A549 treated with dexamethasone at 1 μM for 4 hours (cell line): ENCODE measurements around the gene CDC45. TPM values are rescaled to one million over a fixed set of nuclear protein-coding genes. Genes with fewer than 3 reads are reported as not detected.

Experiments used
- total RNA-seq: library from RNA; stranded (reverse); fragments of 200-300 nt; extraction: Qiagen RNA extraction; gene quantifications from 5 replicates; pipeline ENCODE4 v1.2.3, GENCODE V29; 2022

The CDC45 gene, protein sequence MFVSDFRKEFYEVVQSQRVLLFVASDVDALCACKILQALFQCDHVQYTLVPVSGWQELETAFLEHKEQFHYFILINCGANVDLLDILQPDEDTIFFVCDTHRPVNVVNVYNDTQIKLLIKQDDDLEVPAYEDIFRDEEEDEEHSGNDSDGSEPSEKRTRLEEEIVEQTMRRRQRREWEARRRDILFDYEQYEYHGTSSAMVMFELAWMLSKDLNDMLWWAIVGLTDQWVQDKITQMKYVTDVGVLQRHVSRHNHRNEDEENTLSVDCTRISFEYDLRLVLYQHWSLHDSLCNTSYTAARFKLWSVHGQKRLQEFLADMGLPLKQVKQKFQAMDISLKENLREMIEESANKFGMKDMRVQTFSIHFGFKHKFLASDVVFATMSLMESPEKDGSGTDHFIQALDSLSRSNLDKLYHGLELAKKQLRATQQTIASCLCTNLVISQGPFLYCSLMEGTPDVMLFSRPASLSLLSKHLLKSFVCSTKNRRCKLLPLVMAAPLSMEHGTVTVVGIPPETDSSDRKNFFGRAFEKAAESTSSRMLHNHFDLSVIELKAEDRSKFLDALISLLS
- 22.7 to 25.4 TPM (median 24.0 TPM) in 5 replicates for total RNA-seq

DNA sequence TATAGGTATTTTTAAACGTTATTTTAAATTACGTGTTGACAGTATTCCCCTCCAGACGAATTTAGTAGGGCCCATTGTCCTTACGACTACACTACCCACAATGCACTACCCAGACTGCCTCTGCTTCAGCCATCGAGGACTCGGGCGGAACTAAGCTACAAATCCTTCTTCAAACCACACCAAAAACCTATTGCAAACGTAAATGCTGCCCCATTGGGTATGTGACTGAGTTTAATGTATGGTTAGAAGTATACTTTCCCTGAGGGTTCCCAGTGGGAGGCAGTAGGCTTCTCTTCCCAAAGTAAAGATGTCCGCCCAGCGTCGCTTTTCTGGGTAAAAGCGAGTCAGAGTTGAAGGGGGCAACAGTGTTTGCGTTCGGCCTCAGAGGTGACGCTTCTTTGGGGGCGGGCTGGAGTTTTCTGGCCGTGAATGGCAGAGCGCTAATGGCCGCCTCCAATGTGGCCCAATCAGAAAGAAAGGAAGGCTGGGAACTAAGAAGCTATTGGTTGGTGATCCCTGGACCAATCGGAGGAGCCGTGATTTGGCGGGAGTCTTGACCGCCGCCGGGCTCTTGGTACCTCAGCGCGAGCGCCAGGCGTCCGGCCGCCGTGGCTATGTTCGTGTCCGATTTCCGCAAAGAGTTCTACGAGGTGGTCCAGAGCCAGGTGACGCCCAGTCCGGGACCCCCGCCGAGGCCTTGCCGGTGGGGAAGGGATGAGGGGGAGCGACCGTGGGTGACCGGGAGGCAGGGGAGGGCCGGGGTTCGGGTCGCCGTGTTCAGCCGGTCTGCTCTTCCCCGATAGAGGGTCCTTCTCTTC, at the start of gene CDC45:
Gene CDC45 (plus strand): TSS at position 566 of the 818 bp plus-strand sequence. CDS start 49 bp downstream, at position 615.

DNA sequence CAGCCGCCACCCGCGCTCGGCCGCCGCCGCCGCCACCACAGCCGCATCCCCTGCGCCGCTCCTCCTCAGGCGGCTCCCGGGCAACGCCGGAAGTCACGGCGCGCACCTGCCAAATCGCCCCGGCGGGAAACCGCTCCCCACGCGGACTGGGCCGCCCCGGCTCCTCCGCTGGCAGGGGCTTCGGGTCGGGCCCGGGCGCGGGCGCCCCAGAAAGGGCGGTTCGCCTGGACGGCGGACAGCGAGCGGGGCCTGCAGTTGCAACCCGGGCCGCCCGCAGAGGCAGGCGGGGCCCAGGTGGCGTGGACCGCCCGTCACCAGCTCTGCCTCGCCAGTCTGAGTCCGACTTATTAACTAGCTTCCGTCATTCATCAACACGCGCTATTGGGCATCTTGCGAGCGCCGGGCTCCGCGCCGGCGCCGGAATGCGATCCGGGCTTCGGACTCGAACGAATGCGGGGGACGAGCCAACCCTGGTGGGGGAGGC, 48.0 kb upstream of the CDC45 start, which contains the start of gene HIRA:
Gene HIRA (minus strand): TSS at position 85 of the 484 bp plus-strand sequence. CDS start 257 bp downstream, outside the sequence.

DNA sequence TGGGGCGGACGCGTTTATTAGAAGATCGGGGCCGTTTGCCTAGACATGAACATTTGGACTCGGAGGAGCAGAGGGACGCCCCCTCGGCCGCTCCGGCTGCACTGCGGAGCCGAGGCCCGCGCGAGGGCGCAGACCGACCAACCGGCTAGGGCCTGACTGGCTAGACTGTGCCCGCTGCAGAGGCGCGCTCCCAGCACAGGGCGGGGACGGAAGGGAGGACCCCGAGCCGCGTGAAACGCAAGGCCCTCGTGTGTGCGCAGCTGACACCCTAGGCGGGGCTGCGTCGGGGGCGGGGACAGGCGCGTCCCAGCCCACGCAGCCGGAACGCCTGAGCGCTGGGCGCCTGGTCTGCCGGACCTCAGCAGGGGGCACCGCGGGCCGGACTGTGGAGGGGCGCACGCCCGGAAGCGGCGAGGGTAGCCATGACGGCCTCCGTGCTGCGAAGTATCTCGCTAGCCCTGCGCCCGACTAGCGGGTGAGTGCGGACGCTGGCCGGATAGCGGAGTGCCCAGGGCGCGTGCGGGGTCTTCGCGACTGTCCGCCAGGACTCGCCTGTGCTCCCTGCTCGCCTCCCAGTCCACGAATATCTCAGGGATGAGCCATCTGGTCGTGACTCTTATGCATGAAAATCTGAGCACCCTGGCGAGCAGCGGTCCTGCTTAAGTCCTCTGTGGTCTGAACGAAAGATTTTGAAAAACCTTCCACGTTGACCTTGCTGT, 47.4 kb upstream of the CDC45 start, which contains the start of gene MRPL40:
Gene MRPL40 (plus strand): TSS at position 413 of the 719 bp plus-strand sequence. CDS start 10 bp downstream, at position 423.

DNA sequence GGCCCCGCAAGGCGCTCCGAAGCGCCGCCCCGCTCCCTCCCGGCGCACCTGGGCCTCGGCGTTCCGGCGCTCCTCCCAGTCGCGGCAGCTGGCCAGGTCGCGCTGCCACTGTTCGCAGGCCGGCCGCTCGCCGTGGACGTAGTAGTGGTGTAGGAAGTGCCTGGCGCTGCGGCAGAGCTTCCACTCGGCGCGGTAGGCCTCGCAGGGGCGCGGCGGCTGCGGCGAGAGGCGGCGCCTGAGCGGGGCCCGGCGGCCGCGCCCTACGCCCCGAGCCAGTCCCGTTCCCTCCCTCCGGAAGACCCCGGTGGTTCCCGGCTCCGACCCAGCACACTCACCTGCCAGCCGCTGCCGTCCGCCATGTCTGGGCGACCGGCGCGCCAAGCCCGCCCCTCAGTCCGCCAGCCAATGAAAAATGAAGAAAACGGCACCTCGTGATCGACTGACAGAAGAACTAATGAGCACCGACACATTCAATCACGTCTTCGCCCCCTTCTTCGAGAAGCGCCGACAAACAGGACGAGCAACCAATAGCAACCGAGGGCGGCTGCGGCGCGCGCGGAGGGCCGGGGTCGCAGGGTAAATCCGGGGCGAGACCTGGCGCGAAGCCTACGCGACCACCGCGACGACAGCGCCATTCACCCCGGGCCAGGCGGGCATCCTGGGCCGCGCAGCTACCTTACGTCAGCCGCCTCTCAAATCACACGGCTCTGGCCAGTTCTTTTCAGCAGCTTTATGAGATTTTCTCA, 32.2 kb upstream of the CDC45 start, which contains the start of gene C22orf39:
Gene C22orf39 (minus strand): TSS at position 382 of the 746 bp plus-strand sequence. CDS start 23 bp downstream, at position 359.

DNA sequence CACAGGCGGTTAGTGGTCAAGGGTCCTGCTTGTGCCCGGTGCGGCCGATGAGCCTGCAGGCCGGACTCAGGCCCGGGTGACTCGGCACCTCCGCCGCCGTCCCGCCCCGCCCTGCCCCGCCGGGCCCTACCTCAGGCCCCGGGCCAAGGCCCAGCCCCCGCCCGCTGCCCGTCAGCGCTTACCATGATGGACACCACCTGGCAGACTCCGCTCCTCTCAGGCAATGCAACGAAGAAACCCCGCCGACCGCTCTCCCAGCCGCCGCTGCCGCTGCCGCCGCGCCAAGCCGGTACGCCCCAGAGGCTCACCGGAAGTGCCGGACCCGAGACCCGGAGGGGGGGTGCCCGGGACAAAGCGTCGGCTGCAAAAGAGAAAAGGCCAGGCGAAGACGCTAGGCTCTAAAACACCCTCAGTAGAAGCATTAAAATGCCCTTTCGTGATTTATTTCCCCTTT, 792 bp upstream of the CDC45 start, which contains the start of gene UFD1:
Gene UFD1 (minus strand): TSS at position 293 of the 454 bp plus-strand sequence. CDS start 108 bp downstream, at position 185.

DNA sequence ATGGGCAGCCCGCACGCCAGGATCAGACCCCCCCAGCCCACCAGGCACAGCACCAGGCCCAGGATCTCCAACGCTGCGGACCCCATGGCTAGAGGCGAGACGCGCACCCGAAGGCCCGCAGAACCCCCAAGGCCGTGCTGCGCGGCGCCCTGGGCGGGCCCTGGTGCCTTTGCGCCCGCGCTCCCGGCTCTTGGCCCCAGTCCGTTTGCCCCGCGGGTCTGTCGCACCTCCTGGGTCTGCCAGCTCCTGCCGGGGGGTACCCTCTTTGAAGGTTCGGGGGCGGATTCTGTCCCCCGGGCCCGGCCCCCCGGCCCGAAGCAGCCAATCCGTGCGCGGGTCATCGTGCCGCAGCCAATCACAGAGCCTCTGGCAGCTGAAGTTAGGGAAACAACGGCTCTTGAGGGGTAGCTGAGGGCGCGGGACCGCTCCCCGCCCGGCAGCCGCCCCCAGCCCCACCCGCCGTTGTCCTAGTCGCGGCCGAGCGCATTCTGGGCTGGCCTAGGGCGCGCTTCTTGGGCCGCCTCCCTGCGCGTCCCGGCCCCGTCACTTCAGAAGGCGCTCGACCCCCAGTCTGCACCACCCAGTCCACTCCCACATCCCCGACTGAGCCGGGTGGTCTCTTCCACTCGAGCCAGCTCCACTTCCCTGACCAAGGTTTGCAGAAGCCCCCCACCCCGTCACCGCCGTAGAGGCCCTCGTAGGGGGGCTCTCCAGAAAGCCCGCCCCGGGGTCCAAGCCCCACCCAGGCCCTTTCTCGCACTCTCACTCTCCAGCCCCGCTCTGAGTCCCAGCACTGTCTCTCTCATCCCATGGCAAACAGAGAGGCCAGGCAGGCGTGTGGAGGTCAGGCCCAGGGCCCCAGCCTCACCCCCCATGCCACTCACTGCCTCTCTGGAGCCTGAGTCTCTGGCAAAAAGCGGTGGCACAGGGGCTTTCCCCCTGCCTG, 44.7 kb downstream of the CDC45 start, which contains the start of gene CLDN5:
Gene CLDN5 (minus strand): TSS at position 241 of the 946 bp plus-strand sequence. CDS start 155 bp downstream, at position 86.

Other genes with a start within 250 kb of the CDC45 start
- gene CLTCL1, start 188.2 kb upstream of the CDC45 start, total RNA-seq: 4.0 to 5.8 TPM (median 4.9 TPM) in 5 replicates
- 18.4 to 24.4 TPM (median 23.1 TPM) in 5 replicates for gene HIRA, start 48.2 kb upstream of the CDC45 start, total RNA-seq
- 42.1 to 49.4 TPM (median 44.7 TPM) in 5 replicates for gene MRPL40, start 47.4 kb upstream of the CDC45 start, total RNA-seq
- 14.0 to 14.5 TPM (median 14.0 TPM) in 5 replicates for gene C22orf39, start 32.2 kb upstream of the CDC45 start, total RNA-seq
- gene UFD1, start 727 bp upstream of the CDC45 start, total RNA-seq: 88.7 to 103 TPM (median 97.2 TPM) in 5 replicates
- not detected in 5 replicates for gene CLDN5, start 44.5 kb downstream of the CDC45 start, total RNA-seq
- gene SEPTIN5, start 234.6 kb downstream of the CDC45 start, total RNA-seq: 9.3 to 11.0 TPM (median 9.9 TPM) in 5 replicates
- gene GP1BB, start 243.6 kb downstream of the CDC45 start, total RNA-seq: 0.79 to 2.1 TPM (median 1.8 TPM) in 5 replicates